GM10847 (cell line): ENCODE results near the gene BCAP31.

Source experiments
- POLR2A ChIP-seq: IDR thresholded peaks from 2 replicates; pipeline ENCODE4 v1.6.1; 2011; ENCODE audit not compliant: insufficient read length; ENCODE audit errors: extremely low read depth

The BCAP31 gene

DNA sequence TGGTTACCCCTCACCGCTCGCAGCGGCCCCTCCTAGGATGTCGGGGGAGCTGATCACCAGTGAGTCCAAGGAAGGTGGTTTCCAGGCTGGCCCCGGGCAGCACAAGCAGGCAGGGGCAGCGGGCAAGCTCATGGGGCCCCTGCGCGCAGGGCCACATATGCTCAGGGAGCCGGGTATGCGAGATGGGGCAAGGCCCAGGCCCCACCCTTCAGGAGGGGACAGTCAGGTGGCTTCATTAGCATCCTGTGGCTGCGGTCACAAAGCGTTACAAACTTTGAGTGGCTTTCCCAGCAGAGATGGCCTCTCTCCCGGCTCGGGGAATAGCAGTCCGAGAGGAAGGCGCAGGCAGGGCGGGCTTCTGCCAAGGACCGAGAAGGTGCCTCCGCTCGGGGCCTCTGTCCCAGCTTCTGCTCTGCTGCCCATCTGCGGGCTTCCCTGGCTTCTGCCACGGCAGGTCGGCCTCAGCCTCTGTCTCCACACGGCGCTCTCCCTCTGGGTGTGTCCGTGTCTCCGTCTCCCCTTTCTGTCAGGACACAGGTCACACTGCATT lies 13.9 kb upstream of the BCAP31 start:
- no peak for TF ChIP-seq POLR2A

DNA sequence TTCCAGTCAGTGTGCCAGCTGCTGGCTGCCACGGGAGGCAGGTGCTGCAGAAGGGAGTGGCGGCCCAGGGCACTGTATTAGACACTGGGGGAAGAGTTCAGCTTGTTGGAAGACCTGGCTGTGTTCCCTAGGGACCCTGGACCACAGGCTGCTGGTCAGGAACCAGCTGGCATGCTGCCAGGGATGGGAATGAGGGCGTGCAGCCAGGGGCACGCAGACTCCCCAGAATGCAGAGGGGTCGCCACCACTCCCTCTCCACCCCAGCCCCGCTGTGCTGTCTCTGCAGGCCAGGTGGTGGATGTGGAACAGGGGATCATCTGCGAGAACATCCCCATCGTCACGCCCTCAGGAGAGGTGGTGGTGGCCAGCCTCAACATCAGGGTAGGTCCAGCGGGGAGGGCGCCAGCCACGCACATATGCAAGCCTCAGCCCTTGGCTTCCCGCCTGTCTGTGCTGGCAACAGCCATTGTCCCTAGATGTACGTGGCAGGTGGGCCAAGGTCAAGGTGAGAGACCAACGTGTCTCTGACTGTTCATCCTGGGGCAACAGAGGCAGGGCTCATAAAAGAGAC lies 12.8 kb upstream of the BCAP31 start:
- no peak for TF ChIP-seq POLR2A

DNA sequence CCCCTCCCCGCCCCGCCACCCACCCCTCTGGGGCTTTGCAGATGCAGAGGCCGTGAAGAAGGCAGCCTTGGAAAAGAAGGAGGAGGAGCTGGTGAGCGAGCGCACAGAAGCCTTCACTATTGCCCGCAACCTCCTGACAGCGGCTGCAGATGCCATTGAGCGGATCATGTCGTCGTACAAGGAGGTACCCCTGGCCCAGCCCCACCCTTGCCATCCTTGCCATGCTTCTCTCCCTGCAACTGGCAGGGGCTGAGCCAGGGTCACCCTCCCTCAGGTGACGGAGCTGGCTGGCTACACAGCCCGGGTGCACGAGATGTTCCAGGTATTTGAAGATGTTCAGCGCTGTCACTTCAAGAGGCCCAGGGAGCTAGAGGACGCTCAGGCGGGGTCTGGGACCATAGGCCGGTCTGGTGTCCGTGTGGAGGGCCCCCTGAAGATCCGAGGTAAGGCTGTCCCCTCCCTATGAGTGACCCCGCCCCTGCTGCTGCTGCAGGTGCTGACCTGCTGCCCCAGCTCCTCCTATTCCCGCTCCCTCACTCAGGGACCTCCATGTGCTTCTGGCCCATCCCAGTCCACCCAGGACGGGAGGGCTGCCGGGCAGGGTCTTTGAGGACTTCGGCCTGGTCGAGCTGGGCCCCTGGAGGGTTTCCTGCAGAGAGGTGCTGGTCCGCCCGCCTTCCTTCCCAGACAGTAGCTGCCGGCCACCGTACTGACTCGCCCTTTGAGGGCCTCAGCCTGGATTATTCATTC lies 12.1 kb upstream of the BCAP31 start:
- TF ChIP-seq POLR2A: no peak

DNA sequence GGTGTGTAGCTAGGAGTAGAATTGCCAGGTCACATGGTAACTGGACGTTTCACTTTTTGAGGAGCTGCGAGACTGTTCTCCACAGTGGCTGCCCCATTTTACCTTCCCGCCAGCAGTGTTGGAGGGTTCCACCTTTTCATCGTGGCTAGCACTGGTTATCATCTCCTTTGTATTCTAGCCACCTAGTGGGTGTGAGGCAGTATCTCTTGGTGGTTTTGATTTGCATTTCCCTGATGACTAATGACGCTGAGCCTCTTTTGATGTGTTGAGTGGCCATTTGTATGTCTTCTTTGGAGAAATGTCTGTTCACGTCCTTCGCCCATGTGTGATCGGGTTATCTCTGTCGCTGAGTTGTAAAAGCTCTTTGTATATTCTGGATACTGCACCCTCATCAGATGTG lies 11.1 kb upstream of the BCAP31 start:
- TF ChIP-seq POLR2A: no peak

DNA sequence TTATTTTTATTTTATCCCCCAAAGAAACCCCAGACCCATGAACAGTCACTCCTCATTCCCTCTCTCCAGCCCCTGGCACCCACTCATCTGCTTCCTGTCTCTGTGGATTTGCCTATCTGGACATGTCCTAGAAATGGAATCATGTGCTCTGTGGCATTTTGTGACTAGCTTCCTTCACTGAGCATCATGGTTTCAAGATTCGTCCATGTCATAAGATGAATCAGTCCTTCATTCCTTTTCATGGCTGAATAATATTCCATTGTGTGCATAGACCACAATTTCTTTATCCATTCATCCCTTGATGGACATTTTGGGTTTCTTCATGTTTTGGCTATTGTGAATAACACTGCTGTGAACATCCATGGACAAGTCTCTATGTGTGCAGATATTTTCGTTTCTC lies 10.7 kb upstream of the BCAP31 start:
- TF ChIP-seq POLR2A: no peak

- TF ChIP-seq POLR2A: no peak
Observed at GRCh38 chrX:153733651-153734240, 9.6 kb upstream of the BCAP31 start.

DNA sequence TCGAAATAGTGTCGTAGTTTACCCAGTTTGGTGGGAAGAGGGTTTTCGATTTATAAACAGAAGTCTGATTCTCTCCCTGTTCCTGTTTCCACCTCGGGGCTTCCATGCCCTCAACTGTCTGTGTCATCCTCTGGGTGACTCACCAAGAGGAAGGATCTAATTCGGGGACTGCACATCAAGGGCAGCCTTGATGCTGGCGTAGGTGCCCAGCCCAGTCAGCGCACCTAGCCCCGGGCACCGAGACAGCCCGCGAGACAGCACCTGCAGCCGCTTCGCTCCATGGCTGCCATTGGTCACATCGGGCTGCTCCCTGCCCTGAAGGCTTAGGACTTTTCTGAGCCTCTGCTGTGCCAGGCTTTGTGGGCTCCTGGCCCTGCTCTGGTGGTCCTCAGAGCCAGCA lies 8.2 kb upstream of the BCAP31 start:
- no peak for TF ChIP-seq POLR2A

DNA sequence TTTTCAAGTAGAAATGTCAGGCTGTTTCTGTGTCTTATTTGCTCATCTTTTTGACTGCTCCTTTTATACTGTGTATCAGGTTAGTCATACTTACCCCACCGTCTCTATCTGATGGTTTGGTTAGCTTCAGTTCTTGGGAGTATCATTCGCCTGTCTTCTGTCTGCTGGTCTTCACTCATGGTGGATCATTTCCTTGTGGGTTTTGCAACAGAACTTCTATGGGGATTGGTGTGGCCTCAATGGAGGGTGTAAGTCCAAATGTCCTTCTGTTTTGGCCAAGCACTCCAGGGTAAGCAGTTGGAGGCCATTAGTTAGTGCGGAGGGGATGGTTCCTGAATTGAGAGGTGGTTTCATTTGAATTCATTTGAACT lies 7.6 kb upstream of the BCAP31 start:
- no peak for TF ChIP-seq POLR2A

GRCh38 chrX:153731117-153731844 lies 7.1 kb upstream of the BCAP31 start:
- no peak for TF ChIP-seq POLR2A

DNA sequence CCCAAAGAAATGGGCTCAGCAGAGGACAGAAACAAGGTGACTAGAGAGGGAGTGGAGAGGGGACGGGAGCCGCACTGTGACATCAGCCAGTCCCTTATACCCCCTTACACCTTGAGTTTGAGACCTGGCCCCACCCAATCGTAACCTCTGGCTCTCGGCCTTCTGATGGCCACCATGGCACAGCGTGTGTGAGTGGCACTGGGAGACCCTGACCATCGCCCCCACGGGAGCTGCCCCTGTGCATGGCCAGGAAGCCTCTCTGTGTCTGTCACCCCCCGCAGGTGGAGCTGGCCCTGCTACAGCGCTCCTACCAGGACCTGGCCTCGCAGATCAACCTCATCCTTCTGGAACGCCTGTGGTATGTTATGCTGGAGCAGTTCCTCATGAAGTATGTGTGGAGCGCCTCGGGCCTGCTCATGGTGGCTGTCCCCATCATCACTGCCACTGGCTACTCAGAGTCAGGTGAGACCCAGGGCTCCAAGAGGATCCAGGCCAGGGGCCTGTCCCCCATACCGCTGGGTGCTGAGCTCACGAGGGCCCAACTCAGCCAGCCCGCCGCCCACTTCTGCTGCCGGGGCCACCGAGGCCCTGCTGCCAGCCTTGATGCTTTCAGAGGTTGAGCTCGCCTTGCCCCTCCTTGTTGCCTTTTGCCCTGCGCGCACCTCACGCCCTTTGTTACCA lies 4.9 kb upstream of the BCAP31 start:
- TF ChIP-seq POLR2A: no peak

DNA sequence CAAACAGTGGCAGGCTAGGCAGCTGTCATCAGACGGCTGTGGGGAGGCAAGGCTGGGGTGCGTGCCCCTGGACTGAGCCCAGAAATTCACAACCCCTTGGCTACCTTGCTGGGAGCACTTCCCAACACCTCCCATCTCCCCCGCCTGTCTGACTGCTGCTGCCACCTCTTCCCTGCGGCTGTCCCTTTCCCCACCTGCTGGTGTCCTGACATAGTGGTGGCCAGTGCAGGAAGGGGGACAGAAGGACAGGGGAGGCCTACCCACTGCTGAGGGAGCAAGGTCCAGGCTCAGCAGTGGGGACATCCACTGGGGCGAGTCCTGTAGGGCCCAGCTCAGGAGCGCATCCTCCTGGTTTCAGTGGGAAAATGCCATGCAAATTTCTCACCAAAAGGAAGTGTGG lies 3.9 kb upstream of the BCAP31 start:
- TF ChIP-seq POLR2A: no peak

DNA sequence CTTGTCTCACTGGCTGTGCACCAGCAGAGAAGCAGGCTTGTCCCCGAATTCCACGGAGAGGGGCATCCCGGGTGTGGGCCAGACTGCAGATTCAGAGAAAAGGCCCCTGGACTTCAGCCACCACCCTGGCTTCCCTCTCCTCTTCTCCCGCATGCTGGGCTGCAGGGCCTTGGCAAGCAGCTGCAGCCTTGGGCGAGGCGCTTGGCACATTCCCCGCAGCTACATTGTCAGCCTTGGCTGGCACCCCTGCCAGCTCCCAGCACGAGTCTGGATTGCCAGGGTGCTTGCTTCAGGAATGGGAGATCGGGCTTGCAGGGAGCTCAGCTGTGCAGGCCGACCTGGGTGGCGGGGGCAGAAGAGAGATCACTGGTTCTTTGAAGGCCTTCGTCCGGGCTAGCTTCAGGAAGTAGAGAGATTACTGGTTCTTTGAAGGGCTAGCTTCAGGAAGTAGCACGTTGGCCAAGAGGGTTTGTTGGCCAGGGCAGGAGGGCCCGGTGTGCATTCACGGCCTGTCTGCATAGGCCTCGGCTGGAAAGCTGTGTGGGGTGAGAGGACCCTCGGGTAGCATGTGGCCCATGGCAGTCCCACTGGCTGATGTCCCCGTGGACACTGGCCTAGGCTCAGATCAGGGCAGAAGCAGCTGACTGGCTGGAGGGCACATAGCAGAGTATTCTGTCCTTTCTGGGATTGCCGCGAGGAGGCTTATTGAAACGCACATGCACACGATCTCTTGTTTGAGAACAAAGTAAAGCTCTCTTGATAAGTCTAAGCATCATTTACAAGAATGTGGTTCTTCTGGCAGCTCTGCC lies 3.1 kb upstream of the BCAP31 start:
- no peak for TF ChIP-seq POLR2A

DNA sequence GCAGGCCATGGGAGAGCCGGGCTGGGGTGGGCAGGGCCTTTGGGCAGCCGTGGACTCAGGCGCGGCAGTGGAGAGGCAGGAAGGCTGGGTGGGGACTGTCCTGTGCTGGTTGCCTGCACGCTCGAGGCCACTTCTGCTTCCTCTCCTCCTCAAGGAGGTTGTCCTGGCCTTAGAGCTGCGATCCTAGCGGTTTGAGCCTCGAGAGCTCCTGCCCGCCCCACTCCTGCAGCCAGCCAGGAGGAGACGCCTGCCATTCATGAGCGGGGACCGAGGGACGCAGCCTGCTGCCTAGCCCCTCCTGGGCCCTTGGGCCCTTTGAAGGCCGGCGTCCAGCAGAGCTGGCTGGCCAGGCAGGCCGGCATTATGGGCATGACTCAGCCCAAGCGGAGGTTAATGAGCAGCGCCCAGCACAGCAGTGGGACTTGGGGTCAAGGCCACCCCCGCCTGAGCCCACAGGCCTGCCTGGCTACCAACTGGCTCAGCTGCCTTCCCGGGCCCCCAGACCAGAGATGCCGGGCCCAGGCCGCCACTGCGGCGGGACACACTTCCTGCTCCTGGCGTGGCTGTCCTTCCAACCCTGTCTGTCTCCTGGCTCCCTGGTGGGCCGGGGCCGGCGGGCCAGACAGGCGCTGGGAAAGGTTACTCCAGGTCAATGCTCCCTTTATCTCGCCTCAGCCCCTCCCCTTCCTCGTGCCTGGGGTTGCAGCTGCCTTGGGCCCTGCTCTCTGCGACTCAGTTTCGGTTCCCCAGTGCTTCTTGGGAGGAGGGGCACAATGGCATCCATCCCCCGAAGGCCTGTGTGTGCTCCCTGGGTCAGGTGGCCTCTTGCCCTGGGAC lies 2.3 kb upstream of the BCAP31 start:
- TF ChIP-seq POLR2A: no peak

DNA sequence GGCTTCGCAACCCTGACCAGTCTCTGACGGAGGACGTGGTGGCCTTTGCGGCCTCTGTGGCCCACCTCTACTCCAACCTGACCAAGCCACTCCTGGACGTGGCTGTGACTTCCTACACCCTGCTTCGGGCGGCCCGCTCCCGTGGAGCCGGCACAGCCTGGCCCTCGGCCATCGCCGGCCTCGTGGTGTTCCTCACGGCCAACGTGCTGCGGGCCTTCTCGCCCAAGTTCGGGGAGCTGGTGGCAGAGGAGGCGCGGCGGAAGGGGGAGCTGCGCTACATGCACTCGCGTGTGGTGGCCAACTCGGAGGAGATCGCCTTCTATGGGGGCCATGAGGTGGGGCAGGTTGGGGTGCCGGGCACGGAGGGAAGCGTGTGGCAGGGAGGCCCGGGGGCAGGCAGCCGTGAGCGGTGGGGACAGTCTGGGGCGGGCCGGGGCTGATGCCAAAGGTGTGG lies 1.7 kb upstream of the BCAP31 start:
- no peak for TF ChIP-seq POLR2A
